ENCODE measurements around the gene CYP27C1.
A peak's percentile ranks its signal among the peaks of the same experiment; 100 is the strongest.

Gene CYP27C1

DNA sequence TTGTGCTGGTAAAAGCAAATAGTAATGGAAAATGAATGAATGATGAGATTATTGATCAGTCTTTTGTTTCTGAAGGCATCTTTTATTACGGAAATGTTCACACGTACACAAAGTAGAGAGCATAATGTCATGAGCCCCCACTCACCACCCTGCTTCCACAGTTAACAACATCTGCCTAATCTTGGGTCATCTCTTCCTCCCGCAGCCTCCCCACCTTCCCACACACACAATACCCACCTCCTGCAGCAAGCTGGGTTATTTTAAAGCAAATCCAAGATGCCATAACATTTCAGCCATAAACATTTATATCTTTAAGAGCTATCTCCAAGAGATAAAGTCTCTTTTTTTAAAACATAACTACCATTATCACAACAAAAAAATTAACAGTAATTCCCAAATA lies 36.3 kb downstream of the CYP27C1 start:
- H3K4me3 ChIP-seq (replicated peaks in 1 of 2; ENCODE audit: low read depth in 2 of 2, low read length in 2 of 2), result no peak overlapping the region
- TF ChIP-seq, protein P1, sequence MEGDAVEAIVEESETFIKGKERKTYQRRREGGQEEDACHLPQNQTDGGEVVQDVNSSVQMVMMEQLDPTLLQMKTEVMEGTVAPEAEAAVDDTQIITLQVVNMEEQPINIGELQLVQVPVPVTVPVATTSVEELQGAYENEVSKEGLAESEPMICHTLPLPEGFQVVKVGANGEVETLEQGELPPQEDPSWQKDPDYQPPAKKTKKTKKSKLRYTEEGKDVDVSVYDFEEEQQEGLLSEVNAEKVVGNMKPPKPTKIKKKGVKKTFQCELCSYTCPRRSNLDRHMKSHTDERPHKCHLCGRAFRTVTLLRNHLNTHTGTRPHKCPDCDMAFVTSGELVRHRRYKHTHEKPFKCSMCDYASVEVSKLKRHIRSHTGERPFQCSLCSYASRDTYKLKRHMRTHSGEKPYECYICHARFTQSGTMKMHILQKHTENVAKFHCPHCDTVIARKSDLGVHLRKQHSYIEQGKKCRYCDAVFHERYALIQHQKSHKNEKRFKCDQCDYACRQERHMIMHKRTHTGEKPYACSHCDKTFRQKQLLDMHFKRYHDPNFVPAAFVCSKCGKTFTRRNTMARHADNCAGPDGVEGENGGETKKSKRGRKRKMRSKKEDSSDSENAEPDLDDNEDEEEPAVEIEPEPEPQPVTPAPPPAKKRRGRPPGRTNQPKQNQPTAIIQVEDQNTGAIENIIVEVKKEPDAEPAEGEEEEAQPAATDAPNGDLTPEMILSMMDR (IDR thresholded peaks at IDR 0.05; ENCODE audit: low read depth, low read length), result no peak
- no peak for DNase-seq (ENCODE audit: low read depth in 2 of 2)

DNA sequence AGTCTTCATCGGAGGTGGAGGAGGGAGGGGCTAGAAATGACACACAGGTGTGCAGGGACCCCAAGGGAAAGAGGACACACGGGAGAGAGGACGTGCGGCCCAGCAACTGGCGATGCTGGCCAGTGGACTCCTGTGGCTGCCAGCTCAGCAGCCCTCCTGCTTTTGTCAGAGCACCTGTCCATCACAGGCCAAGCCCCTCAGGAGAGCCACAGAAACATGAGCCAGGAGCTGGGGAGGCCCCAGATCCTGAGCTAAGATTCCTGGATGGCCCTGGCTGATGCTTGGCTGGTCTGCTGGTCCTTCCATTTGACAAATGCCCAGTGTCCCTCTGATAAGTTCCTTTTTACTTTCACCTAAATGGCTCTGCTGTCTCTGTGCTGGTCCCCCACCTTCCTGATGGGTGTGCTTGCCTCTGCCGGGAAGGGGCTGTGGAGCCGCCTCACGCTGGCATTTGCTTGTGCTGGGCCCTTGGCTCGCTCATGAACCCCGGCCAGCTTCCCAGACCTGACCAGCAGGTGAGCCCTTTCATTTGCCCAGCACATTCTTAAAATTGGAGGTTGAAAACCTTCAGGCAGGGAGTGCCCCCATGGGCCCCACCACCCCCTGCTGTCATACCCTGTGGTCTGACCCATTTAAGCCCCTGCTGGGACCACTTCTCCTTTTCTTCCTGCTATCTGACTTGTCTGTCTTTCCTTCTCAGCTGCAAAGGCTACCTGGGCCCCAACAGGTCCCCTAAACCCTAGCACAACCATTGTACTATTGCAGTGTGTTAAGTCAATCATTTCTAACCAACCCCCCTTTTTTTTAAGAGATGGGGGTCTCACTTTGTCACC lies 37.3 kb downstream of the CYP27C1 start:
- TF ChIP-seq, protein P1 (IDR thresholded peaks at IDR 0.05; ENCODE audit: low read depth, low read length), result no peak
- no peak for DNase-seq (ENCODE audit: low read depth in 2 of 2)
- no peak overlapping the region for H3K4me3 ChIP-seq (replicated peaks in 1 of 2; ENCODE audit: low read depth in 2 of 2, low read length in 2 of 2)

DNA sequence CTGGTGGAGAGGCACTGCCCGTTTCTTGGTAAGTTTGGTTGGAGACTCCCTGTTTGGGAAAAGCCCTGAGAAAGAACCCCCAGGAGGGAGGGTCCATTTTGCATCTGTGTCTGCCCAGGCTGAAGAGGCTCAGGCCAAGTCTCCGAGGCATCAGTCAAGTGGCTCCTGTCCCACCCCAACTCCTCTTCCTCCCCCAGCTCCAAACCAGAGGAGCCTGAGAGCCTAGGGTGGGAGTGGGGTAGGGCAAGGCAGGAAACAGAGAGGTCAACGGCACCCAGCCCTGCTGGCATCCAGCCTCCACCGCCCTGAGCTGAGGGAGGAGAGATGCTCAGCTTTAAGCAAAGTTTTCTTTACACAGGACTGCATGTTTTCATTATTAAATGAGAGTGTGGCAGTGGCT lies 38.2 kb downstream of the CYP27C1 start:
- H3K4me3 ChIP-seq (replicated peaks in 1 of 2; ENCODE audit: low read depth in 2 of 2, low read length in 2 of 2), result no peak overlapping the region
- TF ChIP-seq, protein P1 (IDR thresholded peaks at IDR 0.05; ENCODE audit: low read depth, low read length), result no peak
- DNase-seq (ENCODE audit: low read depth in 2 of 2), result no peak

DNA sequence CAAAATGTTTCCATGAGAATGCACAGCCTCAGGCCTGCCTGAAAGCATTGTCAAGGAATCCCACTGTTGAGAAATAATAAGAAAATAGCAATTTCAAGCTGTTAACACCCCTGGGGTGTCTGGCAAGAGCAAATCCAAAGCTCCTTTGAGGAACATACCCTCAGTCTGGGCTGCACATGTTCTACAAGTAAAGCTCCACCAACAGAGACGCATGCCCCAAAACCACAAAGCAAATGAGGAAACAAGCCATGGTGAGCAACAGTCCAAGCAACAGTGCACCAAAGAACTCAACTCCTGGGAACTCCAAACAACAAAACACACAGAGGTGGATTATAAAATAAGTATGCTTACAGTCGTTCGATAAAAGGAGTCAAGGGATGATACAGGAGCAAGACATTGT lies 40.3 kb downstream of the CYP27C1 start:
- DNase-seq (ENCODE audit: low read depth in 2 of 2), result no peak
- TF ChIP-seq, protein P1 (IDR thresholded peaks at IDR 0.05; ENCODE audit: low read depth, low read length), result no peak
- no peak overlapping the region for H3K4me3 ChIP-seq (replicated peaks in 1 of 2; ENCODE audit: low read depth in 2 of 2, low read length in 2 of 2)

DNA sequence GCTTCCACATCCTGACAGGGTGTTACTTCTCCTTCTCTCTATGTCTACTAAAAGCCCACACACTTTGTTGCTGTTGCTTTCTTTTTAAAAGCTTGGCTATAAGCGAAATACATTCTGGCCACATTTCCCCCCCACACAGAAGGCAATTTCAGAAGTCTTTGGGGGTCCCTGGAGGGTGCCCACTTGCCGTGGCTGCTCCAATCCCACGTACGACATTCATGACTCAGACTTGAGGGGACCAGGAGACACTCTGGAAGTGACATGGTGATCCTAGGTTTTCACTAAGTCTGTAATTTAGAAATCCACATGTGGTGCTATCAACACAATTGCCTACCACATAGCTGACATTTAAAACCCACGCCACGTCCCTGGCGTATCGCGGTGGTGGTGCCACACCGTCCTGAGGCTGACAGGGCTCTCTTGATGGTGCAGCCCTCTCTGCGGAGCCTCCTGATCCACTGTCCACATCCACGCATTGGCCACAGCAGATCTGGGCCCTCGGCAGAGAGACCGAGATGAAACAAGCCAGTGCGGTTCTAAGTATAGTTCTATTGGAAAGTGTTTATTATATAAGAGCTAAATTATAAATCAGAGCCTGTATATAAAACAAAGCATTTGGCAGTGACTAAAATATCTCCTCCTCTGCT lies 42.4 kb downstream of the CYP27C1 start:
- DNase-seq (ENCODE audit: low read depth in 2 of 2), result no peak
- H3K4me3 ChIP-seq (replicated peaks in 1 of 2; ENCODE audit: low read depth in 2 of 2, low read length in 2 of 2), result no peak overlapping the region
- TF ChIP-seq, protein P1 (IDR thresholded peaks at IDR 0.05; ENCODE audit: low read depth, low read length), result no peak

DNA sequence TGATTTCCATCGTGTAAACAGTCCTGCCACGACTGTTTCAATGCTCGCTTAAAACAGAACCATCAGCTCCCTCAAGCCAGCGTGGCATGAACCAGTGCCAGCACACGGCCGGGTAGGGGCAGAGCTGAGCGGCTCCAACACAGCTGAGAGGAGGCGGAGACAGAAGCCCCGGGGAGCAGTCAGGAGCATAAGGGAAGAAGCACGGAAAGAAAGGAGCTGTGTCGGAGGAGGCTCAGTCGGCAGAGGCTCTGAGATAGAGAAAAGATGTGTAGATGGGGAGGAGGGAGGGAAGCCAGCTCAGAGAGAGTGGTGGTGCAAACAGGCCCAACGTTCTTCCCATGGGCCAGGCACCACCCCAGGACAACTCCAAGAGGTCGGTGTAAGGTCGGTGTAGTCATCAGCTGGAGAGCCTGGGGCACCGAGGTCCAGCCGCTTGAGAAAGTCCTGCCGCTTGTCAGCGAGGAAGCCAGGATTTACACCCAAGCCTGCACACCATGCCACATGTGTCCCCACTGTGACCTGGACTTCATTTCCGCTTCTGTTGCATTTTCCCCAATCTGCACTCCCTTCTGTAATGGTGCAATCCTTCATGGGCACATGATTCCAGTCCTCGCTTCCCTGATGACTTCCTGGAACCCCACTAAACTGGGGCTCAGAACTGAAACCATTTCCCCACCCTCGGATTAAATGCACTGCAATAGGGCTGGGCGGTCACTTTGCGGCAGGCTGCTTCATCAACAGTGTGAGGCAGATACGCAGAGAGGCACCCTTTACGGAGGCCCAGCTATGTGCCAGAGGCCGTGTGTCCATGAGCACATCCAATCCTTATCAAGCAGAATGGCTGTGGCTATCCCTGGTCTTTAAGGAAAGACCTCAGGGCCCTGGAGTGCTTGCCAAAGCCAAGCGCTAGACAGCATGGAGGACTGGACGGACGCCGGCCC lies 43.5 kb downstream of the CYP27C1 start:
- TF ChIP-seq, protein P1 (IDR thresholded peaks at IDR 0.05; ENCODE audit: low read depth, low read length), result no peak
- H3K4me3 ChIP-seq (replicated peaks in 1 of 2; ENCODE audit: low read depth in 2 of 2, low read length in 2 of 2), result no peak overlapping the region
- DNase-seq (ENCODE audit: low read depth in 2 of 2), result peak in 1 of 2 donors; percentile 38

Measured in cardiac fibroblast (primary cell).